Testis (tissue), 3 donors: ENCODE data around the gene TNNT2. TPM values are rescaled to one million over a fixed set of nuclear protein-coding genes. Genes with fewer than 3 reads are reported as not detected.

Experiments
- DNase-seq: peaks from one replicate; pipeline ENCODE4 v3.0.0-alpha.2; 2019
- H3K27ac ChIP-seq, 2 donors: fragments of 200-600 bp; sonication (generic); one replicate each; pipeline ENCODE4 v1.5.1; 2019
- H3K27me3 ChIP-seq: fragments of 200-600 bp; sonication (generic); one replicate; pipeline ENCODE4 v1.5.1; 2019
- H3K36me3 ChIP-seq: fragments of 200-600 bp; sonication (generic); one replicate; pipeline ENCODE4 v1.5.1; 2017; ENCODE audit warnings: low read depth; ENCODE audit errors: missing control alignments
- H3K4me1 ChIP-seq: fragments of 200-600 bp; sonication (generic); one replicate; pipeline ENCODE4 v1.5.1; 2019
- H3K4me3 ChIP-seq, 2 donors: fragments of 200-600 bp; sonication (generic); one replicate each; pipeline ENCODE4 v1.5.1; 2017 to 2019
- H3K9me3 ChIP-seq: fragments of 200-600 bp; sonication (generic); one replicate; pipeline ENCODE4 v1.5.1; 2017
- POLR2A ChIP-seq: fragments of 450-650 bp; IDR thresholded peaks from one replicate; pipeline ENCODE4 v1.6.1; 2017; ENCODE audit warnings: antibody characterized with exemption, mild to moderate bottlenecking, moderate library complexity
- WGBS, 2 donors: methylation state at CpG; one replicate each; pipeline ENCODE4 v1.1.5; 2018; 5-methylcytosine and 5-hydroxymethylcytosine counted together
- intact Hi-C: fragments of 100-400 bp; cut with DNase I; formaldehyde crosslinking; loops from one replicate; pipeline ENCODE4 v1.15.1; 2023; ENCODE audit warnings: low total_unique reads
- polyA plus RNA-seq: library from polyadenylated mRNA; stranded (reverse); fragments of 350-450 nt; fragmentation: Illumina TruSeq; extraction: RNeasy Lipid Tissue Mini Kit (QIAGEN cat#74804); gene quantifications from one replicate; pipeline ENCODE4 v1.2.3, GENCODE V29; 2014; ENCODE audit warnings: low read depth, low replicate concordance; ENCODE audit not compliant: insufficient read depth
- total RNA-seq, 2 donors: library from RNA; depleted of rRNA; stranded (reverse); fragments of >200 nt; gene quantifications; one replicate each; pipeline ENCODE4 v1.2.3, GENCODE V29; 2016
- TF ChIP-seq, protein P1 (sequence below), 3 experiments: fragments of 450-650 bp in 2 of 3; fragments of 200-600 bp in 1 of 3; sonication (generic) in 1 of 3; IDR thresholded peaks; one replicate each; pipeline ENCODE4 v1.5.1; 2016 to 2019; ENCODE audit warnings: antibody characterized with exemption in 3 of 3, mild to moderate bottlenecking in 2 of 3, moderate library complexity in 1 of 3

Gene TNNT2
- total and polyA plus RNA-seq, 3 donors from 2014 or later = 0.79 to 2.7 (median 1.1) TPM

DNA sequence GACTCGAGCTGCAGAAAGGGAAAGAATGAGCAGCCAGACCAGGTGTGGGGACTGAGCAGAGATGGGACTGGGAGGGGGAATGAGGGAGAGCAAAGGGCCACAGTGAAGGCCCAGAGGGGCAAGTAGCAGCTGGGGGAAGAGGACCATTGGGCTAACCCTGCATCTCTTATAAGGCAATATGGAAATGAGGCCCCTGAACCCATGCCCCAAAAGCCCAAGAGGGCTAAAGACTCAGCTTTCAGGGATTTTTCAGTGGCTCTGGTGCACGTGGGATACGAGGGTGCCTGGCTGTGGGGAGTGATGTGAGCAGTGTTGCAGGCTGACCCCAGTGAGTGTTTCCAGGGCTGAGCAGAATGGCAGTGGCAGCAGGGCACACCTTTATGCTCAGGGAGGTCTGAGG is 44.5 kb upstream of the TNNT2 start:
- intact Hi-C loops = no loop called here
- no peaks in the 10 kb centered on the region for H3K9me3 ChIP-seq
- H3K36me3 ChIP-seq = no peaks in the 10 kb centered on the region
- DNase-seq = no peak
- no peaks in the 10 kb centered on the region for H3K4me1 ChIP-seq
- 83 to 84% methylated on average over 1 to 3 of the region's 3 CpGs for WGBS, 2 donors
- H3K27ac ChIP-seq = no peak overlapping the region
- no peaks in the 10 kb centered on the region for H3K27me3 ChIP-seq
- H3K4me3 ChIP-seq = no peak overlapping the region
- no peak for TF ChIP-seq POLR2A
- TF ChIP-seq, protein P1, sequence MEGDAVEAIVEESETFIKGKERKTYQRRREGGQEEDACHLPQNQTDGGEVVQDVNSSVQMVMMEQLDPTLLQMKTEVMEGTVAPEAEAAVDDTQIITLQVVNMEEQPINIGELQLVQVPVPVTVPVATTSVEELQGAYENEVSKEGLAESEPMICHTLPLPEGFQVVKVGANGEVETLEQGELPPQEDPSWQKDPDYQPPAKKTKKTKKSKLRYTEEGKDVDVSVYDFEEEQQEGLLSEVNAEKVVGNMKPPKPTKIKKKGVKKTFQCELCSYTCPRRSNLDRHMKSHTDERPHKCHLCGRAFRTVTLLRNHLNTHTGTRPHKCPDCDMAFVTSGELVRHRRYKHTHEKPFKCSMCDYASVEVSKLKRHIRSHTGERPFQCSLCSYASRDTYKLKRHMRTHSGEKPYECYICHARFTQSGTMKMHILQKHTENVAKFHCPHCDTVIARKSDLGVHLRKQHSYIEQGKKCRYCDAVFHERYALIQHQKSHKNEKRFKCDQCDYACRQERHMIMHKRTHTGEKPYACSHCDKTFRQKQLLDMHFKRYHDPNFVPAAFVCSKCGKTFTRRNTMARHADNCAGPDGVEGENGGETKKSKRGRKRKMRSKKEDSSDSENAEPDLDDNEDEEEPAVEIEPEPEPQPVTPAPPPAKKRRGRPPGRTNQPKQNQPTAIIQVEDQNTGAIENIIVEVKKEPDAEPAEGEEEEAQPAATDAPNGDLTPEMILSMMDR (IDR thresholded peaks at IDR 0.05) = no peak

DNA sequence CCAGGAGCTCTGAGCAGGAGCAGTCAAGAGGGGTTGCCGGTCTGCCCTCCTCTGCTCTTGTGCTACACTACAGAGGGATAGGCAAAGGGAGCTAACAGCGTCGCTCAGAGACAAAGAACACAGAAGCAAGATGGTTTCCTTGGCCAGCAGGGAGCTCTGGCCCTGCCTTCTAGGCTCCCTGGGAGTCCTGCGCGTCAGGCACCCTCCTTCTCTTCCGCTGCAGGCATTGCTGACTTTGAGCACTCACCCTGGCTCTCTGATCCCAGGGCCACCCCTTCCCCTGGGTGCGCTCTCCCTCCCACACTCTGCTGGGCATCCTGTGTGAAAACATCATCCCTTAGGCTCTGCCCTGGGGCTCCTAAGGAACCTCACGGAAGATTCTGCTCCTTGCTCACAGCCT is 43.6 kb upstream of the TNNT2 start:
- intact Hi-C loops = no loop called here
- no peaks in the 10 kb centered on the region for H3K36me3 ChIP-seq
- no peak for DNase-seq
- TF ChIP-seq POLR2A = no peak
- TF ChIP-seq, protein P1 (IDR thresholded peaks at IDR 0.05) = no peak
- H3K27ac ChIP-seq = no peak overlapping the region
- H3K4me1 ChIP-seq = no peaks in the 10 kb centered on the region
- H3K9me3 ChIP-seq = no peaks in the 10 kb centered on the region
- H3K27me3 ChIP-seq = no peaks in the 10 kb centered on the region
- H3K4me3 ChIP-seq = no peak overlapping the region
- 80 to 82% methylated on average over 8 of the region's 8 CpGs for WGBS, 2 donors

DNA sequence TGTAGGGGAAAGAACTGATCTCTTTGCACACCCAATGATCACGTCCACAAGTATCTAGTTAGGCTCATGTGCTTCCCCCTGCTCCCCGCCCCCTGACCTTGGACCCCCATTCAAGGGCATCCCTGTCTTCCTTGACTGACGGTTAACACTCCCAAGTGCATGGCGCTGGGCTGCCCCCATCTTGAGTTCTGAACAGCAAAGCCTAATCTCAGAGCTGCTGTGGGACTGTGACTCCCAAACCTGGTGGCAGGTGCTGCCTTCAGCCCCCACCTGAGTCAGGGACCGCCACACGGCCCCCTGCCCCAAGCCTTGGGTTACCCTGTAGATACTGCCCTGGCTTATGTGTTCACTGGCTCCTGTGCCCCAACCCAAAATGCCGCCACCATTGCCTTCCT is 43.1 kb upstream of the TNNT2 start:
- intact Hi-C loops = no loop called here
- DNase-seq = no peak
- H3K36me3 ChIP-seq = no peaks in the 10 kb centered on the region
- TF ChIP-seq, protein P1 (IDR thresholded peaks at IDR 0.05) = no peak
- TF ChIP-seq POLR2A = no peak
- no peak overlapping the region for H3K4me3 ChIP-seq
- no peak overlapping the region for H3K27ac ChIP-seq
- no peaks in the 10 kb centered on the region for H3K9me3 ChIP-seq
- WGBS, 2 donors = 73 to 95% methylated on average over 7 of the region's 7 CpGs
- H3K27me3 ChIP-seq = no peaks in the 10 kb centered on the region
- H3K4me1 ChIP-seq = no peaks in the 10 kb centered on the region

DNA sequence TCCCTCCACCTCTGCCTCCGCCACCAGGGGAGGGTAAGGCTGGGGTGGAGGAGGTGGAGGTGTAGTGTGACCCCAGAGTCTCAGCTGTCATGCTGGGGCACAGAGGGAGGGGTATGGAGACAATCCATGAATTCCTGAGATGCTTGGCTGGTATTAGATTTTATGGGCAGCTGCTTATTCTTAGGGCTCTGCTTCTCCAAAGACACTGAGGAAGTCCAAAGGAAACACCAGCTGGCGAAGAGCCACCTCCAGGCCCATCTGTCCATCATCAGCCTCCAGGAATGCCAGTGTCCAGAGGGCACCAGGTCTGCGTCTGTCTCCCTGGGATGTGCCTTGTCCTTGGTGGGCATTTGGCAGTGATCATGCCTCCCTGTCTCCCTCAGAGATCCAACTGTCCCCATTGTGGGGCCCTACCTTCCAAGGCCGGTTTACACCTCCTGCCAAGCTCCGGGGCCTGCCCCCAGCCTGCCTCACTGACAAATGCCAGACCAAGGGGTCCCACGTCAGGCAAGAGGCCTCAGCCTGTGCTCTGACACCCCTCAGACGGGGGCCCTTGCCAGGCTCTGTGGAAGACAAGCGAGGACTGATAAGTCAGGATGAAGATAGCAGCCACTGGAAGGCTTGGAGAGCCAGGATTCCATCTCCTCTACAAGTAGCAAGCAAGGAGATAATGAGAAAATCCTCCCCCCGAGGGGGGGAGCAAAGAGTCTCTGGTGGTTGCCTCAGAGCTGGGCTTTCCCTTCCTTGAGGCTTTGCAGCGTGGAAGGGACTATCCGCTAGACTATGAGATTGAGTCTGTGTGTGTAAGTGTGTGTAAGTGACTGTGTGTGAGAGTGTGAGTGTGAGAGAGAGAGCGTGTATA is 42.5 kb upstream of the TNNT2 start:
- 62 to 84% methylated on average over 12 of the region's 12 CpGs for WGBS, 2 donors
- DNase-seq = peak; percentile 22
- intact Hi-C loops = no loop called here
- Histone ChIP-seq H3K4me1 (no peaks in the 10 kb centered on the region), H3K27ac (no peak overlapping the region), H3K27me3 (no peaks in the 10 kb centered on the region), H3K9me3 (no peaks in the 10 kb centered on the region), H3K36me3 (no peaks in the 10 kb centered on the region), H3K4me3 (no peak overlapping the region)
- TF ChIP-seq, protein P1 (IDR thresholded peaks at IDR 0.05) = no peak
- TF ChIP-seq POLR2A = no peak

DNA sequence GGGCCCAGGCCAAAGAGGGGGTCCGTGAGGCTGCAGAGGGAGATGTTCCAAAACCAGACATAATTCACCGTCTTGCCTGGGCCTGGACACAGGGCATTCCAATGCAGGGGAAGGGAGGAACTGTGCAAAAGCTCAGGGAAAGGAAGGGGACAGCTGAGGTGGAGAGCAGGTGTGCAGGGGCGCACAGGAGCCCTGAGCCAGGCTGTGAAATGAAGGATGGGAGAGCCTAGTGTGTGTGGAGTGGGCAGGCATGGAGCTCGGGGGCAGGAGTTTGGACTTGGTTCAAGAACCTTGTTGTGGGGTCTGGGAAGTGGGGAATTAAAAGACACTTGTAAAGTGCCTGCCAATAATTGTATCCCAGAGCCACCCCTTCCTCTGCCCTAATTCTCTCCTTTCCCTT is 41.8 kb upstream of the TNNT2 start:
- H3K27me3 ChIP-seq = no peaks in the 10 kb centered on the region
- no peak overlapping the region for H3K27ac ChIP-seq
- intact Hi-C loops = no loop called here
- H3K4me1 ChIP-seq = no peaks in the 10 kb centered on the region
- H3K36me3 ChIP-seq = no peaks in the 10 kb centered on the region
- DNase-seq = no peak
- no peak overlapping the region for H3K4me3 ChIP-seq
- H3K9me3 ChIP-seq = no peaks in the 10 kb centered on the region
- TF ChIP-seq, protein P1 (IDR thresholded peaks at IDR 0.05) = no peak
- no peak for TF ChIP-seq POLR2A
- WGBS, 2 donors = 85 to 94% methylated on average over 4 of the region's 4 CpGs
